ENCODE data around the gene KIFAP3. TPM values are rescaled to one million over a fixed set of nuclear protein-coding genes. Genes with fewer than 3 reads are reported as not detected.
"Not testable (repeated sequence)": the region's sequence is repeated elsewhere in the genome, so short reads cannot be mapped to it uniquely, and the experiment has no call there.

Gene KIFAP3
- total and polyA plus RNA-seq, 2 donors (not counting 1 experiment from before 2014, with no cell fraction given): 3.7 to 14.9 TPM

DNA sequence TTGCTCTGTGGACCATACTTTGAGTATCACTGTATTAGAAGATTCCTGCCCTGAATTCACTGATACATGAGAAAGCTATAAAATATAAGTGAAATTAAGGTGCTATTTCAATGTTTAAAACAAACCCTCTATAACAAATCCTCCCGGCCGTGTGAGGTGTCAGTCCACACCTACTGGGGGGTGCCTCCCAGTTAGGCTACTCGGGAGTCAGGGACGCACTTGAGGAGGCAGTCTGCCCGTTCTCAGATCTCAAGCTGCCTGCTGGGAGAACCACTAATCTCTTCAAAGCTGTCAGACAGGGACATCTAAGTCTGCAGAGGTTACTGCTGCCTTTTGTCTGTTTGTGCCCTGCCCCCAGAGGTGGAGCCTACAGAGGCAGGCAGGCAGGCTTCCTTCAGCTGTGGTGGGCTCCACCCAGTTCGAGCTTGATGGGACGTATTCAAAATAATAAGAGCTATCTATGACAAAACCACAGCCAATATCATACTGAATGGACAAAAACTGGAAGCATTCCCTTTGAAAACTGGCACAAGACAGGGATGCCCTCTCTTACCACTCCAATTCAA is 71.1 kb downstream of the KIFAP3 start:
- H3K4me1 ChIP-seq (ENCODE audit: control insufficient read depth in 2 of 2, insufficient read depth in 2 of 2, low read length in 2 of 2); H2AFZ ChIP-seq (ENCODE audit: insufficient read depth, low read depth, low read length, poor library complexity, severe bottlenecking); H3K27me3 ChIP-seq (replicated peaks in 1 of 4; ENCODE audit: control extremely low read depth in 1 of 4, control insufficient read depth in 3 of 4, insufficient read depth in 4 of 4, low read length in 3 of 4); H4K20me1 ChIP-seq (ENCODE audit: control insufficient read depth, insufficient read depth, low read length, poor library complexity, severe bottlenecking); ATAC-seq (ENCODE audit: low read depth); CTCF ChIA-PET; H3K79me2 ChIP-seq (ENCODE audit: control insufficient read depth, insufficient read depth, low read length); H3K9ac ChIP-seq (ENCODE audit: low read length); intact Hi-C loops (cut with micrococcal nuclease); H3K36me3 ChIP-seq (replicated peaks in 1 of 2; ENCODE audit: control extremely low read depth in 1 of 2, control insufficient read depth in 1 of 2, extremely low read depth in 1 of 2, insufficient read depth in 2 of 2, low read length in 1 of 2); H3K27me3 Mint-ChIP-seq; DNase-seq; H3K4me1 Mint-ChIP-seq; H3K27ac ChIP-seq (ENCODE audit: low read length in 2 of 2); POLR2A ChIA-PET; H3K4me3 ChIP-seq (ENCODE audit: control extremely low read depth in 1 of 5, extremely low read depth in 1 of 5, insufficient read depth in 1 of 5, low read depth in 2 of 5, low read length in 4 of 5); H3K4me2 ChIP-seq (replicated peaks; ENCODE audit: low read depth, low read length, poor library complexity, severe bottlenecking); H3K4me3 Mint-ChIP-seq; H3K9me3 Mint-ChIP-seq (ENCODE audit: insufficient read depth); H3K27ac Mint-ChIP-seq; H3K9me3 ChIP-seq (ENCODE audit: control extremely low read depth in 1 of 3, control insufficient read depth in 2 of 3, insufficient read depth in 1 of 3, low read length in 2 of 3): not testable (repeated sequence)
- 98% methylated on average over 5 of the region's 7 CpGs for WGBS (ENCODE audit: insufficient coverage)

DNA sequence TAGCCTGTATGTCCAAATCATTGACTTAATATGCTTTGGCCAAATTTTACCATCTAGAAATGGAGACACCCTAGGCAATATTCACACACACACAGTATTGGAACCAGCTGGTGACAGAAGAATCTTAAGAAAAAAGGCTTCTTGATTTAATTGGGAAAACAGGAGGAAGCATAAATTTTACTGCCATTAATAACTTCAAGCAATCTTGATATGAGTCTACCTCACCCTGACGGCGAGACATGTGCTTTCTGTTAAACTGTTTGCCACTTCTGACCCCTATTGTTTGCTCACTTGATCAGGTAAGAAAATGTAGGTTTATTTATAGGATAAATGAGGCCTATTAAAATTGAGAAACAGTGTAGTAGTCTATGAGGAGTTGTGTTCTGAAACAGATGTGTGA is 73.2 kb downstream of the KIFAP3 start:
- no peak overlapping the region for H3K27ac Mint-ChIP-seq
- DNase-seq: no peak
- no peak overlapping the region for H3K4me3 Mint-ChIP-seq
- ChIA-PET CTCF (no interaction called here), POLR2A (no interaction called here)
- H3K36me3 ChIP-seq (replicated peaks in 1 of 2; ENCODE audit: control extremely low read depth in 1 of 2, control insufficient read depth in 1 of 2, extremely low read depth in 1 of 2, insufficient read depth in 2 of 2, low read length in 1 of 2): no peaks in the 10 kb centered on the region
- TF ChIP-seq CTCF (IDR thresholded peaks at IDR 0.05): no peak
- TF ChIP-seq EZH2 (IDR thresholded peaks at IDR 0.05; ENCODE audit: borderline replicate concordance, insufficient read depth, low read depth, low read length, poor library complexity, severe bottlenecking): no peak
- H3K4me3 ChIP-seq (ENCODE audit: control extremely low read depth in 1 of 5, extremely low read depth in 1 of 5, insufficient read depth in 1 of 5, low read depth in 2 of 5, low read length in 4 of 5): no peak overlapping the region
- no peak overlapping the region for H2AFZ ChIP-seq (ENCODE audit: insufficient read depth, low read depth, low read length, poor library complexity, severe bottlenecking)
- intact Hi-C loops (cut with micrococcal nuclease): no loop called here
- no peaks in the 10 kb centered on the region for H3K9me3 ChIP-seq (ENCODE audit: control extremely low read depth in 1 of 3, control insufficient read depth in 2 of 3, insufficient read depth in 1 of 3, low read length in 2 of 3)
- no peak overlapping the region for H3K9ac ChIP-seq (ENCODE audit: low read length)
- ATAC-seq (ENCODE audit: low read depth): no peak
- H3K27me3 Mint-ChIP-seq: no peaks in the 10 kb centered on the region
- no peaks in the 10 kb centered on the region for H3K9me3 Mint-ChIP-seq (ENCODE audit: insufficient read depth)
- no peaks in the 10 kb centered on the region for H3K79me2 ChIP-seq (ENCODE audit: control insufficient read depth, insufficient read depth, low read length)
- no peaks in the 10 kb centered on the region for H3K4me1 ChIP-seq (ENCODE audit: control insufficient read depth in 2 of 2, insufficient read depth in 2 of 2, low read length in 2 of 2)
- H3K27me3 ChIP-seq (replicated peaks in 1 of 4; ENCODE audit: control extremely low read depth in 1 of 4, control insufficient read depth in 3 of 4, insufficient read depth in 4 of 4, low read length in 3 of 4): no peaks in the 10 kb centered on the region
- no peak overlapping the region for H3K27ac ChIP-seq (ENCODE audit: low read length in 2 of 2)
- no peak overlapping the region for H3K4me2 ChIP-seq (replicated peaks; ENCODE audit: low read depth, low read length, poor library complexity, severe bottlenecking)
- WGBS (ENCODE audit: insufficient coverage): no CpG with 5 or more reads among the region's 2 CpGs
- H4K20me1 ChIP-seq (ENCODE audit: control insufficient read depth, insufficient read depth, low read length, poor library complexity, severe bottlenecking): no peaks in the 10 kb centered on the region
- peaks cover 3% of the 10 kb centered on the region for H3K4me1 Mint-ChIP-seq
